HG02610 (cell line): ENCODE data around the gene CEP20.

Source experiments
- ATAC-seq: cut with Tn5 transposase; IDR thresholded peaks from one replicate; pipeline ENCODE4 v1.9.1; 2021; ENCODE audit warnings: mild to moderate bottlenecking, moderate library complexity; ENCODE audit not compliant: unreplicated experiment

CEP20 gene

GRCh38 chr16:15835136-15835878, 53.1 kb downstream of the CEP20 start:
- ATAC-seq, result no peak

- no peak for ATAC-seq
Measured at GRCh38 chr16:15834502-15834901, 53.9 kb downstream of the CEP20 start.

- ATAC-seq, result no peak
Measured at GRCh38 chr16:15833541-15833940, 54.9 kb downstream of the CEP20 start.

- ATAC-seq, result no peak
Measured at GRCh38 chr16:15832241-15832640, 56.2 kb downstream of the CEP20 start.

- ATAC-seq, result no peak
Measured at GRCh38 chr16:15830832-15831451, 57.5 kb downstream of the CEP20 start.

- no peak for ATAC-seq
Measured at GRCh38 chr16:15829460-15829859, 58.9 kb downstream of the CEP20 start.

GRCh38 chr16:15827709-15828343, 60.6 kb downstream of the CEP20 start:
- no peak for ATAC-seq

GRCh38 chr16:15827299-15827698, 61.1 kb downstream of the CEP20 start:
- no peak for ATAC-seq

- no peak for ATAC-seq
Measured at GRCh38 chr16:15825750-15826305, 62.6 kb downstream of the CEP20 start.

- ATAC-seq, result no peak
Measured at GRCh38 chr16:15822957-15823356, 65.4 kb downstream of the CEP20 start.

GRCh38 chr16:15820837-15821236, 67.6 kb downstream of the CEP20 start:
- ATAC-seq, result no peak

GRCh38 chr16:15819046-15819445, 69.4 kb downstream of the CEP20 start:
- ATAC-seq, result no peak

GRCh38 chr16:15817446-15817845, 71.0 kb downstream of the CEP20 start:
- ATAC-seq, result no peak

GRCh38 chr16:15816228-15816627, 72.2 kb downstream of the CEP20 start:
- no peak for ATAC-seq
